ENCODE data around the gene E2F4.

E2F4 gene

GRCh38 chr16:67238806-67239470 lies 47.0 kb downstream of the E2F4 start:
- DNase-seq = no peak

- DNase-seq = no peak
These were observed 48.6 kb downstream of the E2F4 start for GRCh38 chr16:67240506-67240905.

- no peak for DNase-seq
These were observed 49.3 kb downstream of the E2F4 start for GRCh38 chr16:67241008-67241900.

- no peak for DNase-seq
These were observed 50.3 kb downstream of the E2F4 start for GRCh38 chr16:67242138-67242730.

- DNase-seq = no peak
These were observed 51.5 kb downstream of the E2F4 start for GRCh38 chr16:67243481-67243880.

- DNase-seq = peak; percentile 67
These were observed 52.6 kb downstream of the E2F4 start for GRCh38 chr16:67244387-67245185.

- DNase-seq = no peak
These were observed 53.2 kb downstream of the E2F4 start for GRCh38 chr16:67245186-67245585.

GRCh38 chr16:67245674-67246080 lies 53.7 kb downstream of the E2F4 start:
- no peak for DNase-seq

- DNase-seq = peak; percentile 44
These were observed 54.3 kb downstream of the E2F4 start for GRCh38 chr16:67246081-67246755.

GRCh38 chr16:67246756-67247191 lies 54.8 kb downstream of the E2F4 start:
- DNase-seq = peak; percentile 51

- DNase-seq = peak; percentile 98
These were observed 55.5 kb downstream of the E2F4 start, which contains the start of gene FHOD1 for GRCh38 chr16:67247192-67248072. Gene FHOD1 (minus strand): TSS chr16:67247481. CDS start chr16:67247410, 71 bp downstream.

- no peak for DNase-seq
These were observed 56.1 kb downstream of the E2F4 start for GRCh38 chr16:67248073-67248400.
